Endothelial cell of umbilical vein (primary cell): ENCODE measurements around the gene USP28. TPM values are rescaled to one million over a fixed set of nuclear protein-coding genes. Genes with fewer than 3 reads are reported as not detected.

Experiments
- BruUV-seq: library from RNA; stranded (reverse); fragments of 400-500 nt; replicated peaks from 2 replicates; lab custom pipeline; 2021; lab: Mats Ljungman, UMichigan
- CTCF ChIA-PET: fragments of 300-600, 350-600 bp; sonication (Branson Sonifier 250); formaldehyde crosslinking; loops from one replicate; lab custom pipeline; 2021; ENCODE audit warnings: antibody characterized with exemption, inconsistent platforms; lab: Charles Lee
- POLR2A ChIA-PET: fragments of 300-600, 350-600 bp; sonication (Branson Sonifier 250); formaldehyde crosslinking; loops from one replicate; lab custom pipeline; 2021; ENCODE audit warnings: antibody characterized with exemption, inconsistent platforms; lab: Charles Lee
- DNase-seq: peaks from one replicate; pipeline ENCODE4 v3.0.0-alpha.2; 2011; ENCODE audit warnings: low read depth, low spot score
- FAIRE-seq: peaks from 2 replicates; lab custom pipeline; 2011; peaks lifted over from hg19 to GRCh38; lab: Jason Lieb, UNC
- H2AFZ ChIP-seq: 2 replicates; pipeline ENCODE4 v1.6.0; 2012; ENCODE audit warnings: low read depth, low read length, control low read depth, inconsistent platforms
- H3K27ac ChIP-seq: 2 replicates; pipeline ENCODE4 v1.5.1; 2011; ENCODE audit warnings: low read depth, mild to moderate bottlenecking, control low read depth, low read length, moderate library complexity; ENCODE audit not compliant: insufficient read depth
- H3K27me3 ChIP-seq, 2 experiments: 2 replicates each; pipeline versions ENCODE4 v1.6.0 to v1.6.1; 2011; ENCODE audit warnings: low read length in 2 of 2, mixed read lengths in 1 of 2; ENCODE audit not compliant: control insufficient read depth in 2 of 2, insufficient read depth in 2 of 2
- H3K36me3 ChIP-seq, 2 experiments: 2 replicates in 1 of 2; 3 replicates in 1 of 2; pipeline ENCODE4 v1.5.1; 2011; ENCODE audit warnings: low read length in 2 of 2, mild to moderate bottlenecking in 1 of 2, moderate library complexity in 1 of 2; ENCODE audit not compliant: control insufficient read depth in 2 of 2, insufficient read depth in 2 of 2; ENCODE audit errors: extremely low read depth in 1 of 2
- H3K4me1 ChIP-seq: 3 replicates; pipeline ENCODE4 v1.5.1; 2011; ENCODE audit warnings: mild to moderate bottlenecking, low read length; ENCODE audit not compliant: control insufficient read depth, insufficient read depth; ENCODE audit errors: extremely low read depth
- H3K4me2 ChIP-seq: 2 replicates; pipeline ENCODE4 v1.6.1; 2011; ENCODE audit warnings: low read length, control low read depth, mixed read lengths; ENCODE audit not compliant: insufficient read depth
- H3K4me3 ChIP-seq, 3 experiments: fragments of 200-600 bp in 1 of 3; sonication (generic), shearing (Covaris generic) in 1 of 3; replicated peaks in 1 of 3; 2 replicates each; pipeline ENCODE4 v1.5.1; 2011 to 2016; ENCODE audit warnings: control low read depth in 3 of 3, low read length in 3 of 3, mild to moderate bottlenecking in 2 of 3, inconsistent platforms in 1 of 3, low read depth in 1 of 3, moderate library complexity in 1 of 3; ENCODE audit not compliant: insufficient read depth in 1 of 3
- H3K79me2 ChIP-seq: 2 replicates; pipeline ENCODE4 v1.6.0; 2012; ENCODE audit warnings: low read length, inconsistent platforms; ENCODE audit not compliant: control insufficient read depth, insufficient read depth
- H3K9ac ChIP-seq: replicated peaks from 2 replicates; pipeline ENCODE3; 2011; ENCODE audit warnings: low read length, control low read depth; ENCODE audit not compliant: insufficient read depth; ENCODE audit errors: extremely low read depth
- H3K9me1 ChIP-seq: replicated peaks from 3 replicates; pipeline ENCODE4 v1.6.0; 2011; ENCODE audit warnings: mild to moderate bottlenecking, low read length; ENCODE audit not compliant: control insufficient read depth, insufficient read depth; ENCODE audit errors: extremely low read depth
- H3K9me3 ChIP-seq: replicated peaks from 2 replicates; pipeline ENCODE4 v1.5.1; 2012; ENCODE audit warnings: low read length, inconsistent platforms; ENCODE audit not compliant: control insufficient read depth, insufficient read depth
- H4K20me1 ChIP-seq: replicated peaks from 2 replicates; pipeline ENCODE3; 2011; ENCODE audit warnings: mild to moderate bottlenecking, low read length; ENCODE audit not compliant: control insufficient read depth, insufficient read depth; ENCODE audit errors: extremely low read depth
- CTCF ChIP-seq, 2 donors: IDR thresholded peaks; 1 replicate in 1 of 2; 2 replicates in 1 of 2; pipeline ENCODE4 v1.5.1; 2011; ENCODE audit warnings: low read length in 2 of 2, mild to moderate bottlenecking in 2 of 2, moderate library complexity in 2 of 2, control low read depth in 1 of 2, inconsistent platforms in 1 of 2, low read depth in 1 of 2; ENCODE audit not compliant: insufficient read depth in 1 of 2; ENCODE audit errors: extremely low read depth in 1 of 2
- EZH2 ChIP-seq: IDR thresholded peaks from 2 replicates; pipeline ENCODE4 v1.6.1; 2012; ENCODE audit warnings: borderline replicate concordance, low read depth, mild to moderate bottlenecking, moderate library complexity, low read length, inconsistent platforms; ENCODE audit not compliant: severe bottlenecking
- FOS ChIP-seq: IDR thresholded peaks from 2 replicates; pipeline ENCODE4 v1.6.1; 2011; ENCODE audit warnings: mild to moderate bottlenecking, low read length, moderate library complexity, borderline replicate concordance; ENCODE audit not compliant: insufficient read depth
- GATA2 ChIP-seq: IDR thresholded peaks from 2 replicates; pipeline ENCODE4 v1.7.0; 2011; ENCODE audit warnings: low read depth, mild to moderate bottlenecking, moderate library complexity, mixed read lengths, low read length; ENCODE audit not compliant: insufficient read length, insufficient read depth
- JUN ChIP-seq: IDR thresholded peaks from 2 replicates; pipeline ENCODE4 v1.6.1; 2011; ENCODE audit warnings: borderline replicate concordance, low read depth; ENCODE audit not compliant: insufficient read length, insufficient read depth
- MAX ChIP-seq: IDR thresholded peaks from 2 replicates; pipeline ENCODE4 v1.6.1; 2011; ENCODE audit not compliant: insufficient read depth, insufficient read length
- MYC ChIP-seq: IDR thresholded peaks from one replicate; pipeline ENCODE4 v1.6.1; 2011; ENCODE audit warnings: mild to moderate bottlenecking, low read depth, low read length
- POLR2A ChIP-seq: IDR thresholded peaks from 2 replicates; pipeline ENCODE4 v1.6.1; 2012; ENCODE audit warnings: low read depth, mild to moderate bottlenecking, control low read depth, low read length
- dilution Hi-C: fragments of 300-500 bp; cut with MboI; formaldehyde crosslinking; loops from one replicate; pipeline ENCODE4 v1.15.0; 2019; ENCODE audit warnings: low sequenced_read_pairs; ENCODE audit not compliant: extremely low pct_ligation_motif_present
- intact Hi-C: fragments of 100-400 bp; cut with micrococcal nuclease; formaldehyde crosslinking; loops from one replicate; pipeline ENCODE4 v1.10.0; 2022
- polyA plus RNA-seq, 4 experiments: library from polyadenylated mRNA; depleted of rRNA in 3 of 4; stranded (reverse) in 3 of 4; unstranded in 1 of 4; fragments of >200 nt; gene quantifications; 2 replicates each; pipeline versions ENCODE4 v1.2.1 to v1.2.3, GENCODE V29; 2011 to 2012; ENCODE audit warnings: missing spikeins in 1 of 4
- total RNA-seq: library from RNA; stranded (reverse); gene quantifications from 2 replicates; pipeline ENCODE4 v1.2.3, GENCODE V29; 2021

Gene USP28
- total and polyA plus RNA-seq, 2 donors (not counting 3 experiments of a cell fraction or from before 2014, with no cell fraction given): 19.2 to 29.6 TPM

- Histone ChIP-seq H4K20me1 (no peaks in the 10 kb centered on the region), H2AFZ (no peak overlapping the region), H3K27ac (no peak overlapping the region), H3K4me3 (no peak overlapping the region), H3K27me3 (no peaks in the 10 kb centered on the region), H3K79me2 (no peaks in the 10 kb centered on the region), H3K9me1 (no peaks in the 10 kb centered on the region), H3K4me1 (no peaks in the 10 kb centered on the region), H3K36me3 (peaks cover 9 to 10% of the 10 kb centered on the region in 2 experiments), H3K4me2 (no peak overlapping the region), H3K9ac (no peak overlapping the region), H3K9me3 (no peaks in the 10 kb centered on the region)
- no peak for DNase-seq
- POLR2A ChIA-PET: no interaction called here
- intact Hi-C loops (no loop called here), dilution Hi-C loops (no loop called here)
- no TSS peak for BruUV-seq
- TF ChIP-seq GATA2 (no peak), MAX (no peak), FOS (no peak), EZH2 (no peak), POLR2A (no peak)
- CTCF ChIA-PET: interaction anchor here (1.1 kb wide), 2 partner anchors 459 to 499 kb away, joined by 3 read pairs; no protein-coding TSS in a partner anchor
- FAIRE-seq: no peak
Observed at GRCh38 chr11:113802621-113803020, 72.8 kb downstream of the USP28 start.

GRCh38 chr11:113796663-113797259, 78.6 kb downstream of the USP28 start:
- Histone ChIP-seq H3K4me1 (no peaks in the 10 kb centered on the region), H3K4me3 (no peak overlapping the region), H2AFZ (no peak overlapping the region), H3K9me1 (no peaks in the 10 kb centered on the region), H3K36me3 (peaks cover 2 to 5% of the 10 kb centered on the region in 2 experiments), H4K20me1 (no peaks in the 10 kb centered on the region), H3K27ac (no peak overlapping the region), H3K4me2 (no peak overlapping the region), H3K9me3 (no peaks in the 10 kb centered on the region), H3K9ac (no peak overlapping the region), H3K79me2 (no peaks in the 10 kb centered on the region), H3K27me3 (no peaks in the 10 kb centered on the region)
- no peak for TF ChIP-seq MYC
- TF ChIP-seq CTCF (IDR thresholded peaks at IDR 0.05; ENCODE audit: extremely low read depth in 1 of 2, insufficient read depth in 1 of 2, low read depth in 1 of 2, low read length in 2 of 2): peak; percentile 45 to 62
- TF ChIP-seq FOS: no peak
- no peak for TF ChIP-seq JUN
- peak; percentile 49 for DNase-seq
- ChIA-PET CTCF (interaction anchor here (0.6 to 2.7 kb wide), 21 partner anchors 9 to 498 kb away, joined by 3 to 32 read pairs (median 4); partner anchors contain the start of genes CLDN25 and ZW10), POLR2A (no interaction called here)
- intact Hi-C loops: loop anchor here (1.0 kb wide), 1 partner anchor 491 kb away; no protein-coding TSS in a partner anchor
- no TSS peak for BruUV-seq
- no peak for FAIRE-seq
- dilution Hi-C loops: no loop called here
